ENCODE results near the gene CKAP4.

DNA sequence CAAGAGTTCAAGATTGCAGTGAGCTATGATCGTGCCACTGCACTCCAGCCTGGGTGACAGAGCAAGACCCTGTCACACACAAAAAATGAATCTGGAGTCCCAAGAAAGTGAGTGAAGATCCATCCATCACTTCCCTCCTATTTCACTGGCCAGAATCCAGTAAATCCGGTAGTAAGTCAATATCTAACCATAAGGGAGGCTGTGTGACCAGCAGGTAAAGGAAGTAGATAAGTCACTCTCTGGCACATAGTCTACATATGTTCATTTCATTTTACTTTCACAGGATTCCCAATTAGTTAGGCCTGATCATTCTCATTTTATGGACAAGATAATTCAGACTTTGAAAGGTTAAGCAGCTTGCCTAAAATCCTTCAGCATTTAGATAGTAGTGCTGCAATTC is 42.8 kb upstream of the CKAP4 start:
- TF ChIP-seq, protein P1, sequence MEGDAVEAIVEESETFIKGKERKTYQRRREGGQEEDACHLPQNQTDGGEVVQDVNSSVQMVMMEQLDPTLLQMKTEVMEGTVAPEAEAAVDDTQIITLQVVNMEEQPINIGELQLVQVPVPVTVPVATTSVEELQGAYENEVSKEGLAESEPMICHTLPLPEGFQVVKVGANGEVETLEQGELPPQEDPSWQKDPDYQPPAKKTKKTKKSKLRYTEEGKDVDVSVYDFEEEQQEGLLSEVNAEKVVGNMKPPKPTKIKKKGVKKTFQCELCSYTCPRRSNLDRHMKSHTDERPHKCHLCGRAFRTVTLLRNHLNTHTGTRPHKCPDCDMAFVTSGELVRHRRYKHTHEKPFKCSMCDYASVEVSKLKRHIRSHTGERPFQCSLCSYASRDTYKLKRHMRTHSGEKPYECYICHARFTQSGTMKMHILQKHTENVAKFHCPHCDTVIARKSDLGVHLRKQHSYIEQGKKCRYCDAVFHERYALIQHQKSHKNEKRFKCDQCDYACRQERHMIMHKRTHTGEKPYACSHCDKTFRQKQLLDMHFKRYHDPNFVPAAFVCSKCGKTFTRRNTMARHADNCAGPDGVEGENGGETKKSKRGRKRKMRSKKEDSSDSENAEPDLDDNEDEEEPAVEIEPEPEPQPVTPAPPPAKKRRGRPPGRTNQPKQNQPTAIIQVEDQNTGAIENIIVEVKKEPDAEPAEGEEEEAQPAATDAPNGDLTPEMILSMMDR (IDR thresholded peaks at IDR 0.05) = no peak
- TF ChIP-seq ZFX (IDR thresholded peaks at IDR 0.05; ENCODE audit: borderline replicate concordance) = no peak

Data from 22Rv1 (cell line).